NCI-H2107 (cell line): ENCODE results near the gene HSPA5.
"Not testable (repeated sequence)": the region's sequence is repeated elsewhere in the genome, so short reads cannot be mapped to it uniquely, and the experiment has no call there.

ENCODE experiments used
- DNase-seq: peaks from one replicate; lab custom pipeline; 2025; lab: John Stamatoyannopoulos, UW

HSPA5 gene

GRCh38 chr9:125241000-125241862 lies at the start of gene HSPA5:
TSS of gene HSPA5 (minus strand) at chr9:125241343. CDS start at chr9:125241126, 217 bp downstream.
- DNase-seq = peak; percentile 91

- DNase-seq = not testable (repeated sequence)
These were observed 45.8 kb upstream of the HSPA5 start for GRCh38 chr9:125286935-125287433.

- no peak for DNase-seq
These were observed 43.7 kb upstream of the HSPA5 start for GRCh38 chr9:125284855-125285254.

- DNase-seq = no peak
These were observed 39.8 kb upstream of the HSPA5 start for GRCh38 chr9:125280945-125281344.

- DNase-seq = no peak
These were observed 36.3 kb upstream of the HSPA5 start for GRCh38 chr9:125277411-125277810.

- DNase-seq = no peak
These were observed 35.6 kb upstream of the HSPA5 start for GRCh38 chr9:125276771-125277170.

GRCh38 chr9:125272697-125273096 lies 31.6 kb upstream of the HSPA5 start:
- no peak for DNase-seq

- no peak for DNase-seq
These were observed 29.9 kb upstream of the HSPA5 start for GRCh38 chr9:125271081-125271480.

GRCh38 chr9:125269014-125269397 lies 27.9 kb upstream of the HSPA5 start:
- DNase-seq = no peak

- DNase-seq = no peak
These were observed 27.4 kb upstream of the HSPA5 start for GRCh38 chr9:125268394-125269013.

GRCh38 chr9:125264068-125264467 lies 22.9 kb upstream of the HSPA5 start:
- not testable (repeated sequence) for DNase-seq

- no peak for DNase-seq
These were observed 21.3 kb upstream of the HSPA5 start for GRCh38 chr9:125262294-125262991.

GRCh38 chr9:125261501-125262293 lies 20.6 kb upstream of the HSPA5 start, which contains the start of gene GAPVD1:
TSS of gene GAPVD1 (plus strand) at chr9:125261826. CDS start at chr9:125298922, 37,096 bp downstream.
- peak; percentile 59 for DNase-seq

- no peak for DNase-seq
These were observed 19.4 kb upstream of the HSPA5 start for GRCh38 chr9:125260561-125260960.

- DNase-seq = no peak
These were observed 17.8 kb upstream of the HSPA5 start for GRCh38 chr9:125258832-125259534.

- DNase-seq = no peak
These were observed 17.1 kb upstream of the HSPA5 start for GRCh38 chr9:125258160-125258785.

- DNase-seq = no peak
These were observed 14.7 kb upstream of the HSPA5 start for GRCh38 chr9:125255781-125256391.

GRCh38 chr9:125254231-125254630 lies 13.1 kb upstream of the HSPA5 start:
- DNase-seq = no peak

GRCh38 chr9:125246261-125246667 lies 5.1 kb upstream of the HSPA5 start:
- no peak for DNase-seq

GRCh38 chr9:125243792-125244260 lies 2.7 kb upstream of the HSPA5 start:
- DNase-seq = no peak
